Subcutaneous abdominal adipose tissue (tissue), 5 donors: Measurements from ENCODE around the gene GFPT2.

Experiments
- H3K27ac ChIP-seq: one replicate; pipeline ENCODE4 v1.7.0; 2013; ENCODE audit warnings: low read depth, mild to moderate bottlenecking, inconsistent platforms, low read length, moderate library complexity
- H3K27me3 ChIP-seq, 5 donors: one replicate each; pipeline ENCODE4 v1.7.0; 2013; ENCODE audit warnings: low read length in 5 of 5, inconsistent platforms in 1 of 5; ENCODE audit not compliant: control insufficient read depth in 5 of 5, insufficient read depth in 4 of 5
- H3K36me3 ChIP-seq, 5 donors: one replicate each; pipeline ENCODE4 v1.7.0; 2013; ENCODE audit warnings: low read length in 5 of 5; ENCODE audit not compliant: control insufficient read depth in 5 of 5, insufficient read depth in 5 of 5
- H3K4me1 ChIP-seq, 5 donors: one replicate each; pipeline ENCODE4 v1.7.0; 2013; ENCODE audit warnings: low read length in 5 of 5, mild to moderate bottlenecking in 3 of 5, moderate library complexity in 1 of 5; ENCODE audit not compliant: control insufficient read depth in 5 of 5, insufficient read depth in 5 of 5
- H3K4me3 ChIP-seq, 5 donors: one replicate each; pipeline ENCODE4 v1.7.0; 2013; ENCODE audit warnings: low read length in 5 of 5, low read depth in 1 of 5
- H3K9ac ChIP-seq, 5 donors: one replicate each; pipeline ENCODE4 v1.7.0; 2013; ENCODE audit warnings: low read length in 5 of 5, mild to moderate bottlenecking in 4 of 5, moderate library complexity in 3 of 5
- H3K9me3 ChIP-seq, 5 donors: one replicate each; pipeline ENCODE4 v1.7.0; 2013; ENCODE audit warnings: low read length in 5 of 5; ENCODE audit not compliant: control insufficient read depth in 5 of 5
- donor health status: healthy.
- donor health status: healthy.
- donor health status: healthy.
- donor health status: healthy.
- donor health status: healthy.

GFPT2 gene

GRCh38 chr5:180354966-180355365 lies 1.8 kb upstream of the GFPT2 start:
- Histone ChIP-seq H3K9ac (no peak overlapping the region), H3K4me1 (peaks cover 0 to 36% (median 24%) of the 10 kb centered on the region in 5 donors), H3K27ac (no peak overlapping the region), H3K27me3 (peaks cover 0 to 20% (median 16%) of the 10 kb centered on the region in 5 donors), H3K9me3 (peaks cover 0 to 6% (median 4%) of the 10 kb centered on the region in 5 donors), H3K36me3 (no peaks in the 10 kb centered on the region), H3K4me3 (no peak overlapping the region)

GRCh38 chr5:180353980-180354452 lies 880 bp upstream of the GFPT2 start:
- H3K4me3 ChIP-seq, result peak overlapping the region in 4 of 5 donors; percentile 52 to 77 (median 74)
- peaks cover 0 to 36% (median 24%) of the 10 kb centered on the region in 5 donors for H3K4me1 ChIP-seq
- H3K36me3 ChIP-seq, result no peaks in the 10 kb centered on the region
- H3K9ac ChIP-seq, result peak overlapping the region in 2 of 5 donors; percentile 58 to 75
- no peak overlapping the region for H3K27ac ChIP-seq
- peaks cover 0 to 20% (median 16%) of the 10 kb centered on the region in 5 donors for H3K27me3 ChIP-seq
- peaks cover 0 to 5% (median 4%) of the 10 kb centered on the region in 5 donors for H3K9me3 ChIP-seq

- Histone ChIP-seq H3K4me1 (peaks cover 0 to 40% (median 31%) of the 10 kb centered on the region in 5 donors), H3K9ac (peak overlapping the region; percentile 8 to 68 (median 30)), H3K9me3 (no peaks in the 10 kb centered on the region), H3K36me3 (no peaks in the 10 kb centered on the region), H3K27me3 (peaks cover 0 to 20% (median 16%) of the 10 kb centered on the region in 5 donors), H3K4me3 (peak overlapping the region in 4 of 5 donors; percentile 66 to 86 (median 74)), H3K27ac (peak overlapping the region; percentile 57)
These were observed 754 bp downstream of the GFPT2 start for GRCh38 chr5:180352116-180353047.

- H3K36me3 ChIP-seq, result no peaks in the 10 kb centered on the region
- no peaks in the 10 kb centered on the region for H3K9me3 ChIP-seq
- H3K27ac ChIP-seq, result peak overlapping the region; percentile 57
- H3K4me1 ChIP-seq, result peaks cover 0 to 40% (median 31%) of the 10 kb centered on the region in 5 donors
- H3K4me3 ChIP-seq, result peak overlapping the region; percentile 48 to 86 (median 70)
- H3K9ac ChIP-seq, result peak overlapping the region in 1 of 5 donors; percentile 25
- H3K27me3 ChIP-seq, result peaks cover 0 to 21% (median 16%) of the 10 kb centered on the region in 5 donors
These were observed 2.2 kb downstream of the GFPT2 start for GRCh38 chr5:180350711-180351465.

GRCh38 chr5:180350296-180350695 lies 2.8 kb downstream of the GFPT2 start:
- Histone ChIP-seq H3K9me3 (no peaks in the 10 kb centered on the region), H3K27me3 (peaks cover 0 to 21% (median 16%) of the 10 kb centered on the region in 5 donors), H3K4me1 (peaks cover 0 to 40% (median 31%) of the 10 kb centered on the region in 5 donors), H3K9ac (peak overlapping the region in 1 of 5 donors; percentile 25), H3K4me3 (peak overlapping the region in 4 of 5 donors; percentile 48 to 77 (median 68)), H3K27ac (no peak overlapping the region), H3K36me3 (no peaks in the 10 kb centered on the region)

GRCh38 chr5:180349391-180349790 lies 3.7 kb downstream of the GFPT2 start:
- no peak overlapping the region for H3K9ac ChIP-seq
- no peak overlapping the region for H3K4me3 ChIP-seq
- H3K36me3 ChIP-seq, result no peaks in the 10 kb centered on the region
- peaks cover 0 to 14% (median 7%) of the 10 kb centered on the region in 5 donors for H3K27me3 ChIP-seq
- no peaks in the 10 kb centered on the region for H3K9me3 ChIP-seq
- peaks cover 0 to 38% (median 31%) of the 10 kb centered on the region in 5 donors for H3K4me1 ChIP-seq
- H3K27ac ChIP-seq, result no peak overlapping the region

- Histone ChIP-seq H3K4me3 (no peak overlapping the region), H3K9ac (no peak overlapping the region), H3K4me1 (peaks cover 4 to 37% (median 32%) of the 10 kb centered on the region in 5 donors), H3K36me3 (no peaks in the 10 kb centered on the region), H3K9me3 (no peaks in the 10 kb centered on the region), H3K27ac (no peak overlapping the region), H3K27me3 (peaks cover 0 to 12% (median 6%) of the 10 kb centered on the region in 5 donors)
These were observed 4.8 kb downstream of the GFPT2 start for GRCh38 chr5:180348336-180348735.

GRCh38 chr5:180347702-180348101 lies 5.4 kb downstream of the GFPT2 start:
- Histone ChIP-seq H3K36me3 (no peaks in the 10 kb centered on the region), H3K27me3 (peaks cover 0 to 12% (median 6%) of the 10 kb centered on the region in 5 donors), H3K4me3 (no peak overlapping the region), H3K9me3 (no peaks in the 10 kb centered on the region), H3K27ac (no peak overlapping the region), H3K4me1 (peaks cover 4 to 37% (median 30%) of the 10 kb centered on the region in 5 donors), H3K9ac (no peak overlapping the region)

GRCh38 chr5:180346358-180346757 lies 6.8 kb downstream of the GFPT2 start:
- H3K9ac ChIP-seq, result no peak overlapping the region
- peaks cover 0 to 5% (median 3%) of the 10 kb centered on the region in 5 donors for H3K27me3 ChIP-seq
- no peaks in the 10 kb centered on the region for H3K36me3 ChIP-seq
- no peaks in the 10 kb centered on the region for H3K9me3 ChIP-seq
- peaks cover 4 to 26% (median 19%) of the 10 kb centered on the region in 5 donors for H3K4me1 ChIP-seq
- no peak overlapping the region for H3K27ac ChIP-seq
- H3K4me3 ChIP-seq, result no peak overlapping the region
